MM.1S (cell line): ENCODE results near the gene BCOR.

Source experiments
- DNase-seq: peaks from one replicate; pipeline ENCODE4 v3.0.0-alpha.2; 2015
- H2AFZ ChIP-seq: fragments of 300-600 bp; sonication (generic); 2 replicates; pipeline ENCODE4 v1.6.0; 2016; ENCODE audit warnings: antibody characterized with exemption, low read length
- H3F3A ChIP-seq: fragments of 300-600 bp; sonication (generic); 2 replicates; pipeline ENCODE4 v1.6.1; 2016; ENCODE audit warnings: mild to moderate bottlenecking, antibody characterized with exemption, low read length, moderate library complexity, mixed read lengths; ENCODE audit not compliant: insufficient read depth
- H3K27ac ChIP-seq: fragments of 300-600 bp; sonication (generic); 2 replicates; pipeline ENCODE4 v1.5.1; 2016; ENCODE audit warnings: mild to moderate bottlenecking, low read length
- H3K27me3 ChIP-seq: fragments of 300-600 bp; sonication (generic); replicated peaks from 2 replicates; pipeline ENCODE4 v1.6.0; 2016; ENCODE audit warnings: low read length; ENCODE audit not compliant: insufficient read depth
- H3K36me3 ChIP-seq: fragments of 300-600 bp; sonication (generic); replicated peaks from 2 replicates; pipeline ENCODE4 v1.6.1; 2016; ENCODE audit warnings: mild to moderate bottlenecking, low read length, mixed read lengths; ENCODE audit not compliant: insufficient read depth
- H3K4me1 ChIP-seq: fragments of 300-600 bp; sonication (generic); 2 replicates; pipeline ENCODE4 v1.6.1; 2016; ENCODE audit warnings: low read length, mixed read lengths
- H3K4me2 ChIP-seq: fragments of 300-600 bp; sonication (generic); 2 replicates; pipeline ENCODE4 v1.6.0; 2016; ENCODE audit warnings: low read depth, low read length
- H3K4me3 ChIP-seq: fragments of 300-600 bp; sonication (generic); 2 replicates; pipeline ENCODE4 v1.5.1; 2016; ENCODE audit warnings: low read length, mixed read lengths
- H3K79me2 ChIP-seq: fragments of 300-600 bp; sonication (generic); 2 replicates; pipeline ENCODE4 v1.6.1; 2016; ENCODE audit warnings: mixed run types, low read length, mixed read lengths
- H3K9ac ChIP-seq: fragments of 300-600 bp; sonication (generic); 2 replicates; pipeline ENCODE4 v1.6.1; 2016; ENCODE audit warnings: low read length, mixed read lengths
- H3K9me2 ChIP-seq: fragments of 300-600 bp; sonication (generic); replicated peaks from 2 replicates; pipeline ENCODE4 v1.6.1; 2016; ENCODE audit warnings: mild to moderate bottlenecking, low read length, mixed read lengths; ENCODE audit not compliant: insufficient read depth
- H3K9me3 ChIP-seq: fragments of 300-600 bp; sonication (generic); replicated peaks from 2 replicates; pipeline ENCODE4 v1.6.1; 2016; ENCODE audit warnings: mild to moderate bottlenecking, low read length, mixed read lengths; ENCODE audit not compliant: insufficient read depth
- H4K20me1 ChIP-seq: fragments of 300-600 bp; sonication (generic); 2 replicates; pipeline ENCODE4 v1.6.1; 2016; ENCODE audit warnings: mild to moderate bottlenecking, low read length, moderate library complexity, mixed read lengths; ENCODE audit not compliant: insufficient read depth
- CTCF ChIP-seq: fragments of 300-600 bp; sonication (generic); IDR thresholded peaks from 2 replicates; pipeline ENCODE4 v1.5.1; 2016; ENCODE audit warnings: antibody characterized with exemption, low read length, mixed read lengths
- EZH2 ChIP-seq: fragments of 300-600 bp; sonication (generic); optimal IDR thresholded peaks from 2 replicates; pipeline ENCODE3; 2017; ENCODE audit warnings: low read depth, mild to moderate bottlenecking, antibody characterized with exemption, low read length, mixed read lengths
- EZH2phosphoT487 ChIP-seq: fragments of 300-600 bp; sonication (generic); IDR thresholded peaks from 2 replicates; pipeline ENCODE4 v1.6.1; 2018; ENCODE audit warnings: antibody characterized with exemption, low read length

The BCOR gene

GRCh38 chrX:40108162-40108958 lies 10.6 kb upstream of the BCOR start:
- no peak for DNase-seq
- peaks cover 8% of the 10 kb centered on the region; the same call in 1 of the 2 replicates for H3K4me1 ChIP-seq
- H4K20me1 ChIP-seq, result no peaks in the 10 kb centered on the region
- H2AFZ ChIP-seq, result 0 out of 2 replicates have a peak overlapping the region, but pooled peaks have one; percentile 27
- H3K79me2 ChIP-seq, result peaks cover 28% of the 10 kb centered on the region
- peak overlapping the region; percentile 81 for H3K4me2 ChIP-seq
- peak overlapping the region; percentile 51; the same call in 1 of the 2 replicates for H3K9ac ChIP-seq
- no peaks in the 10 kb centered on the region for H3K36me3 ChIP-seq
- TF ChIP-seq EZH2 (no peak), CTCF (no peak), EZH2phosphoT487 (no peak)
- no peaks in the 10 kb centered on the region for H3K9me2 ChIP-seq
- peak overlapping the region; percentile 54 for H3K4me3 ChIP-seq
- H3K27me3 ChIP-seq, result no peaks in the 10 kb centered on the region
- peak overlapping the region; percentile 59; the same call in 1 of the 2 replicates for H3K27ac ChIP-seq
- 0 out of 2 replicates have a peak, but pooled peaks cover 8% of the 10 kb centered on the region for H3F3A ChIP-seq
- H3K9me3 ChIP-seq, result no peaks in the 10 kb centered on the region

GRCh38 chrX:40107291-40108161 lies 9.8 kb upstream of the BCOR start:
- DNase-seq, result peak; percentile 19
- H3K9me2 ChIP-seq, result no peaks in the 10 kb centered on the region
- no peaks in the 10 kb centered on the region for H3K36me3 ChIP-seq
- H3K4me1 ChIP-seq, result peaks cover 8% of the 10 kb centered on the region; the same call in 1 of the 2 replicates
- peak overlapping the region; percentile 70 for H3K9ac ChIP-seq
- peaks cover 31% of the 10 kb centered on the region for H3K79me2 ChIP-seq
- H3K27me3 ChIP-seq, result no peaks in the 10 kb centered on the region
- peak overlapping the region; percentile 53; the same call in 1 of the 2 replicates for H2AFZ ChIP-seq
- no peaks in the 10 kb centered on the region for H4K20me1 ChIP-seq
- H3K27ac ChIP-seq, result peak overlapping the region; percentile 82; the same call in 1 of the 2 replicates
- H3K4me3 ChIP-seq, result peak overlapping the region; percentile 57
- no peaks in the 10 kb centered on the region for H3K9me3 ChIP-seq
- 0 out of 2 replicates have a peak, but pooled peaks cover 8% of the 10 kb centered on the region for H3F3A ChIP-seq
- H3K4me2 ChIP-seq, result peak overlapping the region; percentile 80
- TF ChIP-seq EZH2phosphoT487, result no peak
- no peak for TF ChIP-seq CTCF
- TF ChIP-seq EZH2, result no peak

GRCh38 chrX:40106676-40107290 lies 9.0 kb upstream of the BCOR start:
- Histone ChIP-seq H3K9ac (peak overlapping the region; percentile 70), H3F3A (peaks cover 8% of the 10 kb centered on the region; the same call in 1 of the 2 replicates), H3K27ac (peak overlapping the region; percentile 82), H4K20me1 (no peaks in the 10 kb centered on the region), H3K9me3 (no peaks in the 10 kb centered on the region), H3K4me3 (peak overlapping the region; percentile 57), H3K4me2 (peak overlapping the region; percentile 80), H2AFZ (peak overlapping the region; percentile 53), H3K27me3 (no peaks in the 10 kb centered on the region), H3K9me2 (no peaks in the 10 kb centered on the region), H3K36me3 (no peaks in the 10 kb centered on the region), H3K79me2 (peaks cover 35% of the 10 kb centered on the region), H3K4me1 (peaks cover 11% of the 10 kb centered on the region; the same call in 1 of the 2 replicates)
- no peak for DNase-seq
- TF ChIP-seq EZH2phosphoT487 (no peak), EZH2 (no peak), CTCF (no peak)
